Neuron (in vitro differentiated cells): Measurements from ENCODE around the gene LAMC3.

Experiments
- H2AFZ ChIP-seq: one replicate; pipeline ENCODE4 v1.6.1; 2013; ENCODE audit warnings: low read depth, mild to moderate bottlenecking, inconsistent platforms, low read length, moderate library complexity
- H3K27me3 ChIP-seq: one replicate; pipeline ENCODE4 v1.6.1; 2013; ENCODE audit warnings: low read length; ENCODE audit not compliant: insufficient read depth
- H3K36me3 ChIP-seq: one replicate; pipeline ENCODE4 v1.6.1; 2013; ENCODE audit warnings: low read length; ENCODE audit not compliant: insufficient read depth
- H3K4me1 ChIP-seq: one replicate; pipeline ENCODE4 v1.6.1; 2013; ENCODE audit warnings: low read length; ENCODE audit not compliant: insufficient read depth
- H3K4me3 ChIP-seq: 2 replicates; pipeline ENCODE4 v1.5.1; 2013; ENCODE audit warnings: mild to moderate bottlenecking, low read length, moderate library complexity
- H3K9me3 ChIP-seq: one replicate; pipeline ENCODE4 v1.6.1; 2013; ENCODE audit warnings: low read length

Gene LAMC3

DNA sequence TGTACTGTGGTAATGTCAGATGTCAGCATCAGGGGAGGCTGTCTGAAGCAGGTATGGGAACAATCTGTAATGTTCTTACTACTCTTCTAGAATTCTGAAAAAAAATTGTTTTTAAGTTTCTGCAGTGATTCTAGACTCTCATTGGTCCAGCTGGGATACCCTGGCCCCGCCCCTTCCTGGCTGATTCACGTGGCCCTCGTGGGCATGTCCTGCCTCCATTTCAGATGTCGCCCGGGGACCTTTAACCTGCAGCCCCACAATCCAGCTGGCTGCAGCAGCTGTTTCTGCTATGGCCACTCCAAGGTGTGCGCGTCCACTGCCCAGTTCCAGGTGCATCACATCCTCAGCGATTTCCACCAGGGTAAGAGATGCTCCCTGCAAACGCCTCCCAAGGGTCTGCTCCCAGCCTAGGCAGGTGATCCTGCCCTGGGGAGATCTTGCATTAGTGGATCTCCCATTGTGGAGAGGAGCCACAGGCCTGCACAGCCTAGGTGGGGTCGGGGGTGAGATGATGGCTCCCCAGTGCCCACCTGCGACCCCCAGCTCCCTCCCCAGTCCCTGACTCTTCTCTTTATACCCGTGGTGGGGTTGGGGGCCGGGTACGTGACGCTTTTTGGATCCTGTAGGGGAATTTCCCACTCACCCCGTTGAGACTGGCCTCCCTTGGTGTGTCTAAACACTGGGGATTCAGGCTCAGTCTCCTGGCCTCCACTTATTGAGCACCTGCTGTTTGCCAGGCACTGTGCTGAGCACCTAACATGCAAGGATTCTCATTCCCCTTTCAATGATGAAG, 36.5 kb downstream of the LAMC3 start:
- no peak overlapping the region for H3K4me3 ChIP-seq
- H2AFZ ChIP-seq = no peak overlapping the region
- H3K4me1 ChIP-seq = no peaks in the 10 kb centered on the region
- no peaks in the 10 kb centered on the region for H3K36me3 ChIP-seq
- H3K9me3 ChIP-seq = peaks cover 3% of the 10 kb centered on the region
- H3K27me3 ChIP-seq = no peaks in the 10 kb centered on the region

- no peak overlapping the region for H2AFZ ChIP-seq
- H3K9me3 ChIP-seq = peaks cover 3% of the 10 kb centered on the region
- no peaks in the 10 kb centered on the region for H3K27me3 ChIP-seq
These were observed 37.1 kb downstream of the LAMC3 start for GRCh38 chr9:131046093-131046380.

DNA sequence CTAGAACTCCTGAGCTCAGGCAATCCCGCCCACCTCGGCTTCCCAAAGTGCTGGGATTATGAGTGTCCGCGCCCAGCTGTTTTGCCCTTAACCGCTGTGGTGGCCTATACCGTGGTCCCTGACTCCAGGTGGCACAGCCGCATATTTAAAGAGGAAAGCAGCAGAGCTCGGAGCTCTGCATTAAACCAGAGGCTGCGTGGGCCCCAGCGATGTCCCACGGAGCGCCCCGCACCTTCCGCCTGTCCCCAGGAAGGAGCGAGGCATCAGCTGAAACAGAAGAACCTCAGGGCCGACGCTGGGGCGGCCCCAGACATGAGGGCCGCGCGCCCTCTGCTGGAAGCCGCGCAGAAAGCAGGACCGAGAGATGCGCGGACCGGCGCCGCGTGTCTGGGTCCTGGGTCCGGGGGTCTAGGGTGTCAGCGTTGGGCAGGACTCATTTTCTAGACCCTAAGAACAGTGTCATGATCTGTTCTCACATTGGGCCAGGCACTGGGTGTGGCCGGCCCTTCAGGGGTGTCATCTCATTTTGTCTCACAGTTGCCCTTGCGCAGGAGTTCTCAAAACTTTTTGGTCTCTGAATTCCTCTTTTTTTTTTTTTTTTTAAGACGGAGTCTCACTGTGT, 37.7 kb downstream of the LAMC3 start:
- H3K27me3 ChIP-seq = peaks cover 2% of the 10 kb centered on the region
- no peak overlapping the region for H3K4me3 ChIP-seq
- peaks cover 3% of the 10 kb centered on the region for H3K9me3 ChIP-seq
- H3K4me1 ChIP-seq = no peaks in the 10 kb centered on the region
- no peak overlapping the region for H2AFZ ChIP-seq
- no peaks in the 10 kb centered on the region for H3K36me3 ChIP-seq

More at GRCh38 chr9:131046093-131046380, 37.1 kb downstream of the LAMC3 start:
- Histone ChIP-seq H3K4me1 (no peaks in the 10 kb centered on the region), H3K36me3 (no peaks in the 10 kb centered on the region), H3K4me3 (no peak overlapping the region)

- H3K4me1 ChIP-seq = no peaks in the 10 kb centered on the region
- H2AFZ ChIP-seq = no peak overlapping the region
These were observed 39.4 kb downstream of the LAMC3 start for GRCh38 chr9:131048332-131048731.

GRCh38 chr9:131048820-131049219, 39.8 kb downstream of the LAMC3 start:
- no peak overlapping the region for H2AFZ ChIP-seq
- no peak overlapping the region for H3K4me3 ChIP-seq
- H3K27me3 ChIP-seq = peaks cover 5% of the 10 kb centered on the region
- no peaks in the 10 kb centered on the region for H3K4me1 ChIP-seq
- no peaks in the 10 kb centered on the region for H3K36me3 ChIP-seq
- peaks cover 3% of the 10 kb centered on the region for H3K9me3 ChIP-seq

More at GRCh38 chr9:131048332-131048731, 39.4 kb downstream of the LAMC3 start:
- Histone ChIP-seq H3K27me3 (peaks cover 5% of the 10 kb centered on the region), H3K4me3 (no peak overlapping the region), H3K9me3 (peaks cover 3% of the 10 kb centered on the region), H3K36me3 (no peaks in the 10 kb centered on the region)

- Histone ChIP-seq H3K9me3 (peaks cover 3% of the 10 kb centered on the region), H3K27me3 (peaks cover 5% of the 10 kb centered on the region), H3K4me1 (no peaks in the 10 kb centered on the region), H3K36me3 (no peaks in the 10 kb centered on the region), H3K4me3 (no peak overlapping the region), H2AFZ (no peak overlapping the region)
These were observed 41.1 kb downstream of the LAMC3 start for GRCh38 chr9:131049829-131050715.

GRCh38 chr9:131050831-131051230, 41.9 kb downstream of the LAMC3 start:
- no peaks in the 10 kb centered on the region for H3K36me3 ChIP-seq
- no peak overlapping the region for H2AFZ ChIP-seq
- no peaks in the 10 kb centered on the region for H3K4me1 ChIP-seq

DNA sequence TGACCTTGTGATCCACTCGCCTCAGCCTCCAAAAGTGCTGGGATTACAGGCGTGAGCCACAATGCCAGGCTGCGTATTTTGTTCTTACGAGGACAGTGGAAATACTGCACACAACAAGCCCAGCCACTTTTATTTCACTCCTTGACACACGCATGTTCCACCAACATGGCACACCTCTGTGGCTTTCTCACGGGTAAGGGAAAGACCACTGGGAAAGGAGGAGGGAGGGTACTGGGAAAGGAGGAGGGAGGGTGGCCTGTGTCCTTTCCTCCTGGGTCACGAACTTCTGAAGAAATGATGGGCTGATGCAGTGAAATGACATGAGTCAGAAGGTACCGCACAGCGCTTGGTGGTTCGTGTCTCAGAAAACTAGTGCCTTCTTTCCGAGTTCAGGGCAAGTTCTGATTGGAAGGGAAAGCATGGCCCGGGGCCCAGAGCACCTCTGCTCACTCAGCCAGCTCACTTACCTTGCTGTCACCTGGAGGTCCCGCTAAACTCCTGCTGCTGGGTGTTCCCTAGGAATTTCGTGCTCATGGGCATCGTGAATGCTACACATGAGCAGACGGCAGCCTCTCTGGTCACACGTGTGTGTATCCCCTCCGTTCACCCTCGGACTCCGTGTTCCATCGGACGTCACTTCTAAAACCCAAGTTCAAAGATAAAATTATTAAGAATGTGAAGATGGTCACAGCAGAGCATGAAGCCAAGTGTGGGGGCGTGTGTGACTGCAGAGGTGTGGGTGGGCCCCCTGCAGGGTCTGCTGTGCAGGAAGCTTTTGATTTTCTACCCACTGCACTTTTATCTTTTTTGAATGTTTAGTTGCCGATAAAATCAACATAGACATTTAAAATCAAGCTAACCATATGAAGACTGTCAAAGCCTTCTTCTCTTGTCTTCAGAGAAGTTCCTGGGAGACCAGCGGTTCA, 42.9 kb downstream of the LAMC3 start:
- no peak overlapping the region for H2AFZ ChIP-seq

More at GRCh38 chr9:131050831-131051230, 41.9 kb downstream of the LAMC3 start:
- no peak overlapping the region for H3K4me3 ChIP-seq
- peaks cover 5% of the 10 kb centered on the region for H3K27me3 ChIP-seq
- H3K9me3 ChIP-seq = peaks cover 3% of the 10 kb centered on the region

GRCh38 chr9:131053896-131054295, 44.9 kb downstream of the LAMC3 start:
- peaks cover 5% of the 10 kb centered on the region for H3K27me3 ChIP-seq
- peaks cover 3% of the 10 kb centered on the region for H3K9me3 ChIP-seq
- H3K4me3 ChIP-seq = no peak overlapping the region
- H2AFZ ChIP-seq = no peak overlapping the region
- H3K36me3 ChIP-seq = no peaks in the 10 kb centered on the region
- no peaks in the 10 kb centered on the region for H3K4me1 ChIP-seq

More for the DNA sequence above, 42.9 kb downstream of the LAMC3 start:
- no peaks in the 10 kb centered on the region for H3K36me3 ChIP-seq
- H3K27me3 ChIP-seq = peaks cover 5% of the 10 kb centered on the region
- H3K4me1 ChIP-seq = no peaks in the 10 kb centered on the region
- peaks cover 3% of the 10 kb centered on the region for H3K9me3 ChIP-seq
- no peak overlapping the region for H3K4me3 ChIP-seq

GRCh38 chr9:131056781-131057506, 48.0 kb downstream of the LAMC3 start:
- Histone ChIP-seq H3K4me1 (no peaks in the 10 kb centered on the region), H3K9me3 (no peaks in the 10 kb centered on the region), H3K27me3 (peaks cover under 1% of the 10 kb centered on the region), H2AFZ (no peak overlapping the region), H3K4me3 (no peak overlapping the region), H3K36me3 (no peaks in the 10 kb centered on the region)

DNA sequence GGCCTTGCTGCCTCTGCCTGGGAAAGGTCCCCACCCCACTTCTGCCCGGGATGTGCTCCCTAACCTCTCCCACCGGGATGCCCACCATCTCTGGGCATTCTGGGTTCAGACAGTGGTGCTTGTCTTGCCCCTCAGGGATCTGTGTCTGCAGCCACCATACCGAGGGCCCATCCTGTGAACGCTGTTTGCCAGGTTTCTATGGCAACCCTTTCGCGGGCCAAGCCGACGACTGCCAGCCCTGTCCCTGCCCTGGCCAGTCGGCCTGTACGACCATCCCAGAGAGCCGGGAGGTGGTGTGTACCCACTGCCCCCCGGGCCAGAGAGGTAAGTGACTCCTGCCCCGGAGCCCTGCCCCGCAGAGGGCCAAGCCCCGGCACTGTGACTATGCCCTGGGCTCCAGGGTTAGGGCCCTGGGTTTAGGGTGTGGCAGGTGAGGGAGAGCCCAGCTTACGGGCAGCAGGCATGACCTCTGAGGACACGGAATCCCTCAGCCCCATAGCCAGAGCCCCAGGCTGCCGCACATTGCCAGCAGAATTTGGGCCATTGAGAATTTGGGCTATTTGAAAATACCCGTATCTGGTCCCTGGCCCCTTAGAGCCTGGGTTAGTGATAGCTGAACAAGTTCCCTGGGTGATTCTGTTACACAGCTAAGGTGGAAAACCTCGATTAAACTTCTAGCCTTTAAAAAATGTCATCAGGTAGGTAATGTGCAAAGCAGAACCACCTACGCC, 52.1 kb downstream of the LAMC3 start:
- Histone ChIP-seq H3K9me3 (no peaks in the 10 kb centered on the region), H3K27me3 (peaks cover 3% of the 10 kb centered on the region), H3K36me3 (no peaks in the 10 kb centered on the region), H3K4me1 (no peaks in the 10 kb centered on the region), H3K4me3 (no peak overlapping the region), H2AFZ (no peak overlapping the region)
